Measurements from ENCODE around the gene CAP2.

GRCh38 chr6:17580518-17581048, 187.2 kb downstream of the CAP2 start:
- TF ChIP-seq CTCF (IDR thresholded peaks at IDR 0.05): no peak
- TF ChIP-seq POLR2A (IDR thresholded peaks at IDR 0.05): no peak

Data from testis (tissue), 2 donors.